ENCODE results near the gene SOX10. TPM values are rescaled to one million over a fixed set of nuclear protein-coding genes. Genes with fewer than 3 reads are reported as not detected.

Gene SOX10
- total RNA-seq, 2 donors from 2014 or later = 1.5 to 7.0 TPM

DNA sequence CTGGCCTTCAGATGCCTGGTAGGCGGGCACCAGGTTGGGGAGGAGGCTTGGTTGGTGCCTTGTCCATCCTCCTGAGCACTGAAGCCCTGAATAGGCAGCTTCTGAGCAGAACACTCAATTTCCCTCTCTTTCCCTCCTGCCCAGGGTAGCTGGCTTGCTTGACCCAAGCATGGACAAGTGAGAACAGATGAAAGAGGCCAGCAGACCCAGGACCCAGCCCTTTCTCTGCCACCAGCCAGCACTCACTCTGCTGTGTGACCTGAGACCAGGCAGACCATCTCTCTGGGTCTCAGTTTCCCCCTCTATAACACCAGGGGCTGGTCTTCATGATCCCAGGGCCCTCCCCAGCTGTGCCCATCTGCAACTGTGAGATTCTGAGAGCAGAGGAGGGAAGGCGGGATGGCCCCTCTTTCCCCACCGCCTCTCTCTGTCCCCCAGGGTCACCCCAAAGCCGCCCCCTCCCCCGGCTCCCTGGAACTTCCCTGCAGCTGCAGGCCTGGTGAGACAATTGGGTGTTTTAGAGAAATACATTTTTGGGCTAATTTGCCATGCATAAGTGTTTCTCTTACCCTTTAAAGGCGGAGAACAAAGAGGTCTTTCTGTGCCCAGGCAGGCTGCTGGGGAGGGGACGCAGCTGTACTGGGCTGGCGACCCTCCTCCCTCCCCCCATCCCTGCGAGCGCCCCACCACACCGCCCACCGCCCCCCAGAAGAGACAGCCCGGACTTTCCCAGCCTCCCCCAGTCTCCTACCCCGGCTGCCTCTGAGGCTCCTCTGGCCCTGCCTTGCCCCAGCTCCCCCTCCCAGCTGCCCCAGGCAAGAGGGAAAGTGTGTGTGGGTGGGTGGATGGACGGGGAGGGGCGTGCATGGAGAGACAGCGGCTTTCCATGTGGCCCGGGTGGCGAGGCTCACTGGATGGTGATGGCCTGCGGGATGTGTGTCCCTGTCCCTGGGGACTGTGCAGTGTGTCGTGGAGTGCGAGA is 42.1 kb upstream of the SOX10 start:
- Histone ChIP-seq H3K4me3 (no peak overlapping the region), H3K27me3 (no peaks in the 10 kb centered on the region), H3K4me1 (no peaks in the 10 kb centered on the region), H3K27ac (no peak overlapping the region), H3K9me3 (no peaks in the 10 kb centered on the region), H3K36me3 (no peaks in the 10 kb centered on the region)
- DNase-seq (ENCODE audit: low spot score) = no peak
- TF ChIP-seq, protein P1, sequence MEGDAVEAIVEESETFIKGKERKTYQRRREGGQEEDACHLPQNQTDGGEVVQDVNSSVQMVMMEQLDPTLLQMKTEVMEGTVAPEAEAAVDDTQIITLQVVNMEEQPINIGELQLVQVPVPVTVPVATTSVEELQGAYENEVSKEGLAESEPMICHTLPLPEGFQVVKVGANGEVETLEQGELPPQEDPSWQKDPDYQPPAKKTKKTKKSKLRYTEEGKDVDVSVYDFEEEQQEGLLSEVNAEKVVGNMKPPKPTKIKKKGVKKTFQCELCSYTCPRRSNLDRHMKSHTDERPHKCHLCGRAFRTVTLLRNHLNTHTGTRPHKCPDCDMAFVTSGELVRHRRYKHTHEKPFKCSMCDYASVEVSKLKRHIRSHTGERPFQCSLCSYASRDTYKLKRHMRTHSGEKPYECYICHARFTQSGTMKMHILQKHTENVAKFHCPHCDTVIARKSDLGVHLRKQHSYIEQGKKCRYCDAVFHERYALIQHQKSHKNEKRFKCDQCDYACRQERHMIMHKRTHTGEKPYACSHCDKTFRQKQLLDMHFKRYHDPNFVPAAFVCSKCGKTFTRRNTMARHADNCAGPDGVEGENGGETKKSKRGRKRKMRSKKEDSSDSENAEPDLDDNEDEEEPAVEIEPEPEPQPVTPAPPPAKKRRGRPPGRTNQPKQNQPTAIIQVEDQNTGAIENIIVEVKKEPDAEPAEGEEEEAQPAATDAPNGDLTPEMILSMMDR (IDR thresholded peaks at IDR 0.05) = no peak

DNA sequence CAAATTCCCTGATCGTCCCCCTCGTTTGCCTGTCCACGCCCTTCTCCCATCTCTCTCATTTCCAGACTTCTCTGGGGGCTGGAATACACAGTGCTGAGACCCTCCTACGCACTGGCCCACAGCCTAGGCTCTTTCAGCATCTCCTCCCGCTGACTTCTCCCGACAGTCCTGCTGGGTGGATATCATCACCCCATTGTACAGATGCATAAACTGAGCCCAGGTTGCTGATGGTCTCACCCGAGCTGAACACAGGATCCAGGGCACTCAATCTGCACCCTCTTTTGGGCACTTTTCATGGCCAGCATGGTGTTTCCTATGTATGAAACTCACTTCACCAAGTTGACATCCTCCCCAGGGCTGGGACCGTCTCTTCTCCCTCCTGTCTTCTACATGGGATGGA is 41.2 kb upstream of the SOX10 start:
- H3K9me3 ChIP-seq = no peaks in the 10 kb centered on the region
- no peaks in the 10 kb centered on the region for H3K4me1 ChIP-seq
- H3K27me3 ChIP-seq = no peaks in the 10 kb centered on the region
- H3K27ac ChIP-seq = no peak overlapping the region
- TF ChIP-seq, protein P1 (IDR thresholded peaks at IDR 0.05) = no peak
- H3K36me3 ChIP-seq = no peaks in the 10 kb centered on the region
- DNase-seq (ENCODE audit: low spot score) = no peak
- no peak overlapping the region for H3K4me3 ChIP-seq

DNA sequence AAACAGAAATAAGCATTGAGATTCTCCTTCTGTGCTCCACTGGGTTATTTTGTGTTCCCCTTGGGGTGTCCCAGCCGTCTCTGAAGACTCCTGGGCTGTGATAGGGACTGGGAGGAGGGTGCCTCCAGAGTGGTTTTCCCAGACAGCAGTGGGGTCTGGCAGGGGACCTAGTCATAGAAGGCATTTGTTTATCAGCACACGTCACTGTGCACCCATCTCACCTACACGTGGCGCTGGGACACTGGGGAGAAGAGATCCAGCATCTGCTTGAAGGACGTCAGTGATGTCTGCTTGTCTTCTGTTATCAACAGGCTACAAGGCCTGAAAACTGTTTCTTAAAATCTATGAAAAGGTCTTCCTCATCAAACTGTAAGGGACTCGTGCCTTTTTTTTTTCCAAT is 38.7 kb upstream of the SOX10 start:
- TF ChIP-seq, protein P1 (IDR thresholded peaks at IDR 0.05) = no peak
- no peak overlapping the region for H3K4me3 ChIP-seq
- H3K27me3 ChIP-seq = no peaks in the 10 kb centered on the region
- H3K4me1 ChIP-seq = peaks cover 0 to under 1% of the 10 kb centered on the region in 2 donors
- DNase-seq (ENCODE audit: low spot score) = no peak
- H3K27ac ChIP-seq = no peak overlapping the region
- H3K36me3 ChIP-seq = no peaks in the 10 kb centered on the region
- H3K9me3 ChIP-seq = no peaks in the 10 kb centered on the region

DNA sequence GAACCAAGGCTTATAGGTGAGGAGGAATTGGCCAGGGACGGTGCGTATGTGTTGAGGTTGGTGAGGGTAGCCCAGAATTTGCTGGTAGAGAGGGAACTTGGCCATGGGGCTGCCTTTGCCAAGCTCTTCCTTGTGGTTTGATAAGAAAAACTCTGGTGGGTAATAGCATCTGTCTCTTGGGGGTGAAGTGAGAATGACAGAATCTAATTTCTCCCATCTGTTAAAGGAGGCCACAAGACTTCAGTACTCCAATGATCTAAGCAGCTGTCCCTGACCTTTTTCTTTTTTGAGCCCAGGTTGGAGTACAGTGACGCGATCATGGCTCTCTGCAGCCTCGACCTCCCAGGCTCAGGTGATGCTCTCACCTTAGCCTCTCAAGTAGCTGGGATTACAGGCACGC is 36.9 kb upstream of the SOX10 start:
- H3K4me1 ChIP-seq = peaks cover 0 to 19% of the 10 kb centered on the region in 2 donors
- DNase-seq (ENCODE audit: low spot score) = no peak
- no peak overlapping the region for H3K4me3 ChIP-seq
- no peaks in the 10 kb centered on the region for H3K27me3 ChIP-seq
- TF ChIP-seq, protein P1 (IDR thresholded peaks at IDR 0.05) = no peak
- no peak overlapping the region for H3K27ac ChIP-seq
- no peaks in the 10 kb centered on the region for H3K36me3 ChIP-seq
- H3K9me3 ChIP-seq = no peaks in the 10 kb centered on the region

DNA sequence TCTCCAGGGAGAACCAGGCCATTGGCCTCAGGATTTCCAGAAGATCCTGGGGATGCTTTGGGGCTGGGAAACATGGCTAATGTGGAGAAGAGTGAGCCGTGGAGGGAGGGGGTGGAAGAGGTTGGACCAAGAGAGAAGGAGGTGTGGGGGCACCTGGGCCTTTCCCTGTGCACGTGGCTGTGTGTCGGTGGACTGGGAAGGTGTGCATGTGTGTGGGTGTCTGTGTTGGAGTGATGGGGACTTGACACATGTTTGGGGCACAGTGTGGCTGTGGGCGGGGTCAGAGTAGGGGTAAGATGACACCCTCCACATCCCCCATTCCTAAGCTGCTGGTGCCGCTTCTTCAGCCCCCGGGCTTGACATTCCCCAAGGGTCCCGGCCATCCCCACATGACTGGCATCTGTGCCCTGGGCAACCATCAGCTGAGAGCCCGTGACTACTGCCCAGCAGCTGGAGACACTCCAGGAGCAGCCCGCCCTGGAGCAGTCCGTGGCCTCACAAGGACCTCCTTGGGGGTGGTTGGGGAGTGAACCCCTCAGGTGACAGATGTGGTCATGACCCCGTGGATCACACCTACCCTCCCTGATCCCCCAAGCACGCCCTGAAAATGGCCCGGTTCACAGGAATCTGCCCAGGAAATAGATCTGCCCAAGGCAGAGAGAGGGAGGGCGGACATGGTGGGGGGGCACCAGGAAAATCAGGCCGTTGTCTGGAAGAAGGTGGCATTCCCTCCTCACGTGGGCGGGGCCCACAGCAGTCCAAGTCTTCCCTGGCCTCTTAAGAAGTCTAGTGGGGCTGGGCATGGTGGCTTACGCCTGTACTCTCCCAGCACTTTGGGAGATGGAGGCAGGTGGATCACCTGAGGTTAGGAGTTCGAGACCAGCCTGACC is 34.8 kb upstream of the SOX10 start:
- DNase-seq (ENCODE audit: low spot score) = no peak
- H3K27ac ChIP-seq = no peak overlapping the region
- H3K4me3 ChIP-seq = no peak overlapping the region
- peaks cover 0 to 20% of the 10 kb centered on the region in 2 donors for H3K4me1 ChIP-seq
- no peaks in the 10 kb centered on the region for H3K9me3 ChIP-seq
- TF ChIP-seq, protein P1 (IDR thresholded peaks at IDR 0.05) = no peak
- H3K36me3 ChIP-seq = no peaks in the 10 kb centered on the region
- no peaks in the 10 kb centered on the region for H3K27me3 ChIP-seq
